Activated naive CD8-positive, alpha-beta T cell treated with anti-CD3 and anti-CD28 coated beads, Interleukin-2, amount 50 U/mL, for 16 hours (primary cell): ENCODE results near the gene OR1J2.
"Not testable (repeated sequence)": the region's sequence is repeated elsewhere in the genome, so short reads cannot be mapped to it uniquely, and the experiment has no call there.

Source experiments
- DNase-seq: peaks from one replicate; pipeline ENCODE4 v3.0.0-alpha.2; 2020; ENCODE audit warnings: low read depth, low spot score

Gene OR1J2, protein sequence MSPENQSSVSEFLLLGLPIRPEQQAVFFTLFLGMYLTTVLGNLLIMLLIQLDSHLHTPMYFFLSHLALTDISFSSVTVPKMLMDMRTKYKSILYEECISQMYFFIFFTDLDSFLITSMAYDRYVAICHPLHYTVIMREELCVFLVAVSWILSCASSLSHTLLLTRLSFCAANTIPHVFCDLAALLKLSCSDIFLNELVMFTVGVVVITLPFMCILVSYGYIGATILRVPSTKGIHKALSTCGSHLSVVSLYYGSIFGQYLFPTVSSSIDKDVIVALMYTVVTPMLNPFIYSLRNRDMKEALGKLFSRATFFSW

GRCh38 chr9:122510502-122510901 is at the start of gene OR1J2:
Gene OR1J2 (plus strand): TSS chr9:122510802. CDS start chr9:122510802, 0 bp downstream.
- no peak for DNase-seq

- no peak for DNase-seq
Observed at GRCh38 chr9:122463828-122464632, 46.6 kb upstream of the OR1J2 start.

GRCh38 chr9:122464633-122465567 is 45.7 kb upstream of the OR1J2 start:
- peak; percentile 27 for DNase-seq

GRCh38 chr9:122466456-122466855 is 44.1 kb upstream of the OR1J2 start:
- no peak for DNase-seq

GRCh38 chr9:122468735-122469134 is 41.9 kb upstream of the OR1J2 start:
- DNase-seq: no peak

GRCh38 chr9:122474561-122474960 is 36.0 kb upstream of the OR1J2 start:
- DNase-seq: no peak

DNA sequence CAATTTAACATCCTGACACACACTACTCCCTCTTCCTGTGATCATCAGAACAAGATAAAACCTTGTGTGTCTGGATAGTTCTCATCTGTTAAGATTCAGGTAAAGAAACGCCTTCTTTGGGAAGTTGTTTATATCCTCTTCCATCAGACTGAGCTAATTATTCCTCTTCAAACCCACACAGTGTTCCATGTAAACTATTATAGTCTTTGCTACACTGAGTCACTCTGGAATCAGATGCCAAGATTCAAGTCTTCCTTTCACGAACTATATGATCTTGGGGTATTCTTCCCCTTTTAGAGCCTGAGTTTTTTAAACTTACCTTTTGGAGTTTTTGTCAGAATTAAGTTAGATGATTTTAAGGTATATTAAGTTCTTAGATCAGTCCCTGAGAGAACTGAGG is 34.9 kb upstream of the OR1J2 start:
- DNase-seq: no peak

GRCh38 chr9:122477346-122477745 is 33.3 kb upstream of the OR1J2 start:
- DNase-seq: no peak

- no peak for DNase-seq
Observed at GRCh38 chr9:122477826-122478225, 32.8 kb upstream of the OR1J2 start, which contains the start of gene OR1J1. Gene OR1J1 (minus strand): TSS chr9:122477926. CDS start chr9:122477926, 0 bp downstream.

GRCh38 chr9:122479062-122479461 is 31.5 kb upstream of the OR1J2 start:
- DNase-seq: no peak

DNA sequence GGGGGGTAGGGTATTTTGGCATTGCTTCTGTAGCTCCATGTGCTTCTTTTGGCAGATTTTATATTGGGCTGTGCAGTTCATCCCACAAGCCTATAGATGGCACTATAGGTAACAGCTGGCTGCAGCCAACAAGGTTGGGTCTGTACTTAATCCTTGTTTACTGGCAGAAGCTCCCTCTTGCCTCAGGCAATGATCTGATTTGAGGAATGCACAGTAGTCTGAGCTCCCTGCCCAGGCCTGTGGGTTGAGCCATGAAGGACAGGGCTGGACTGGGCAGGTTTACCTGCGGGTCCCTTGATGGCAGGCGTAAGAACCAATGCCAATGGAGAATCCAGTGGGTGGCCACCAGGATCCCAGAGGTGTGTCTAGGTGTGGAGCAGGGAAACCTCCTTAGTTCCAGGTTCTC is 11.7 kb upstream of the OR1J2 start:
- DNase-seq: no peak

DNA sequence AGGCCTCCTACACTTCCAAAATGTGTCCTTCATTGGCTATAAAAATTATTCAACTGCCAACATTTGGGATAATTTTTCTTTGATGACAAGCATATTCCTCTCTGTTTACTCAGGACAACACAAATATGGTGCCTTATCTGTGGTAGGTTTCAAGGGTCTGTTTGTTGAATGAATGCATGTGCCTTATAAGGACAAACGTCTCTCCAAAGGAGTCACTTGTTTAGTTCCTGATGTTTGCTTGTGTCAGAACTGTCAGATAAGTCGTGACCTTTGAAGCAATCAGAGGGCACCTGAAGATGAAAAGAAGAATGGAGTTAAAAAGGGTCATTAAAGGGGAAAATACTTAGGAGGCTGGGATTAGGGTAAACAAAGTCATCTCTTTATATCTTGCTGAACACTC is 3.6 kb upstream of the OR1J2 start:
- no peak for DNase-seq

GRCh38 chr9:122518226-122518625 is 7.6 kb downstream of the OR1J2 start:
- DNase-seq: no peak

DNA sequence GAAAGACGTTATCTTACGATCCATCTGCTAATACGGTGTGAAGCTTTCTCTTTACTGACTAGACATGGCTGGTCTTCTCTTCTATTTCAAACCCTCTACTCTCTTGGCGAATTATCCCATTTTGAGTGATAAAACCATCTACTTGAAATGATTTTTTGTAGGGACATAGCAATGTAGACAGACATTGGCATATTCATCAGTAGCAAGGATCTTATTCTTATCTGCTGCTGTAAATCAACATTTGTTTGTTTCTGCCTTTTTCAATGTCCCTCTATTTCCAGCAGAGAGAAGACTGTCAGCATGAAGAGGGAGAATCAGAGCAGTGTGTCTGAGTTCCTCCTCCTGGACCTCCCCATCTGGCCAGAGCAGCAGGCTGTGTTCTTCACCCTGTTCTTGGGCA is 8.2 kb downstream of the OR1J2 start, which contains the start of gene OR1J4:
OR1J4 (plus strand) TSS at position 301 of the 400 bp plus-strand sequence; CDS start at position 301, 0 bp downstream.
- no peak for DNase-seq

DNA sequence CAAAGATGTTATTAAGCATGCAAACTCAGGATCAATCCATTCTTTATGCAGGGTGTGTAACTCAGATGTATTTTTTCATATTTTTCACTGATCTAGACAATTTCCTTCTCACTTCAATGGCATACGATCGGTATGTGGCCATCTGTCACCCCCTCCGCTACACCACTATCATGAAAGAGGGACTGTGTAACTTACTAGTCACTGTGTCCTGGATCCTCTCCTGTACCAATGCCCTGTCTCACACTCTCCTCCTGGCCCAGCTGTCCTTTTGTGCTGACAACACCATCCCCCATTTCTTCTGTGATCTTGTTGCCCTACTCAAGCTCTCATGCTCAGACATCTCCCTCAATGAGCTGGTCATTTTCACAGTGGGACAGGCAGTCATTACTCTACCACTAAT is 8.8 kb downstream of the OR1J2 start:
- DNase-seq: no peak

DNA sequence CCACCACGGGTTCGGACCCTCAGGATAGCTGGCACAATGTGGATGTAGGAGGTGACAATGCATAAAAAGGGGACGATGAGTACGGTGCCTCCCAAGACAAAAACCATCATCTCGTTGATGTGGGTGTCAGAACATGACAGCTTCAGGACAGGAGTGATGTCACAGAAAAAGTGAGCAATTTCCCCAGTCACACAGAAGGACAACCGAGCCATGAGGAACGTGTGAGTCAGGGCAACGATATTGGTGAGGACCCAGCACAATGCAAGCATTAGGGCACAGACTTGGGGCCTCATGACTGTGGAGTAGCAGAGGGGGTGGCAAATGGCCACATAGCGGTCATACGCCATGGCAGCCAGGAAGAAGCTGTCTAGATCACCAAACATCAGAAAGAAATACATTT is 16.0 kb downstream of the OR1J2 start:
- DNase-seq: no peak

GRCh38 chr9:122527193-122527592 is 16.6 kb downstream of the OR1J2 start, which contains the start of gene OR1N1:
Gene OR1N1 (minus strand): TSS chr9:122527293. CDS start chr9:122527293, 0 bp downstream.
- DNase-seq: no peak

- not testable (repeated sequence) for DNase-seq
Observed at GRCh38 chr9:122531157-122531556, 20.6 kb downstream of the OR1J2 start.

- DNase-seq: no peak
Observed at GRCh38 chr9:122536134-122536533, 25.5 kb downstream of the OR1J2 start.

GRCh38 chr9:122537066-122537465 is 26.5 kb downstream of the OR1J2 start:
- not testable (repeated sequence) for DNase-seq

DNA sequence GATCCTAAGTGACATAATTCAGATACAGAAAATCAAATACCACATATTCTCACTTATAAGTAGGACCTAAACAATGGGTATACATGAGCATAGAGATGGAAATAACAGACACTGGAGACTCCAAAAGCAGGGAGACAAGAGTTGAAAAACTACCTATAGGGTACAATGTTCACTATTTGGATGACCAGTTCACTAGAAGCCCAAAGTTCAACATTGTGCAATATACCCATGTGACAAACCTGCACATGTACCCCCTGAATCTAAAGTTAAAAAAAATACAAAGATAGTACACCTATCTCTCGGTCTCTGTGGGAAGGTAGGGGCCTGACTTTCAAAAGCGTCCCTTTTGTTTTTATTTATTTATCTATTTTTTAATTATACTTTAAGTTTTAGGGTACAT is 28.2 kb downstream of the OR1J2 start:
- no peak for DNase-seq
